NT2/D1 (cell line): Measurements from ENCODE around the gene CYYR1.

ENCODE experiments used
- SUZ12 ChIP-seq: IDR thresholded peaks from 2 replicates; pipeline ENCODE4 v1.6.1; 2011; ENCODE audit not compliant: insufficient read length, insufficient read depth; ENCODE audit errors: extremely low read depth
- YY1 ChIP-seq: IDR thresholded peaks from 2 replicates; pipeline ENCODE4 v1.6.1; 2011; ENCODE audit not compliant: insufficient read length, insufficient read depth
- ZNF274 ChIP-seq: IDR thresholded peaks from 2 replicates; pipeline ENCODE4 v1.6.1; 2011; ENCODE audit warnings: mild to moderate bottlenecking, low read depth, low read length

GRCh38 chr21:26448751-26449150, 124.3 kb downstream of the CYYR1 start:
- TF ChIP-seq YY1 = no peak
- no peak for TF ChIP-seq SUZ12
- no peak for TF ChIP-seq ZNF274
